A673 (cell line): ENCODE results near the gene IFI16.

Experiments used
- EZH2 ChIP-seq: fragments of 200-600 bp; sonication (generic); IDR thresholded peaks from 2 replicates; pipeline ENCODE4 v1.6.1; 2017; ENCODE audit warnings: borderline replicate concordance, low read depth, mild to moderate bottlenecking, mixed read lengths, antibody characterized with exemption, low read length; ENCODE audit not compliant: poor library complexity, severe bottlenecking
- TF ChIP-seq, protein P1 (sequence below): fragments of 300-800, 200-600 bp; sonication (generic); conservative IDR thresholded peaks from 2 replicates; pipeline ENCODE4 v1.5.1; 2017; ENCODE audit warnings: low read depth, mild to moderate bottlenecking, antibody characterized with exemption, low read length, moderate library complexity, mixed read lengths

- TF ChIP-seq, protein P1, sequence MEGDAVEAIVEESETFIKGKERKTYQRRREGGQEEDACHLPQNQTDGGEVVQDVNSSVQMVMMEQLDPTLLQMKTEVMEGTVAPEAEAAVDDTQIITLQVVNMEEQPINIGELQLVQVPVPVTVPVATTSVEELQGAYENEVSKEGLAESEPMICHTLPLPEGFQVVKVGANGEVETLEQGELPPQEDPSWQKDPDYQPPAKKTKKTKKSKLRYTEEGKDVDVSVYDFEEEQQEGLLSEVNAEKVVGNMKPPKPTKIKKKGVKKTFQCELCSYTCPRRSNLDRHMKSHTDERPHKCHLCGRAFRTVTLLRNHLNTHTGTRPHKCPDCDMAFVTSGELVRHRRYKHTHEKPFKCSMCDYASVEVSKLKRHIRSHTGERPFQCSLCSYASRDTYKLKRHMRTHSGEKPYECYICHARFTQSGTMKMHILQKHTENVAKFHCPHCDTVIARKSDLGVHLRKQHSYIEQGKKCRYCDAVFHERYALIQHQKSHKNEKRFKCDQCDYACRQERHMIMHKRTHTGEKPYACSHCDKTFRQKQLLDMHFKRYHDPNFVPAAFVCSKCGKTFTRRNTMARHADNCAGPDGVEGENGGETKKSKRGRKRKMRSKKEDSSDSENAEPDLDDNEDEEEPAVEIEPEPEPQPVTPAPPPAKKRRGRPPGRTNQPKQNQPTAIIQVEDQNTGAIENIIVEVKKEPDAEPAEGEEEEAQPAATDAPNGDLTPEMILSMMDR: no peak
- TF ChIP-seq EZH2: no peak
Measured at GRCh38 chr1:159091180-159091560, 81.5 kb downstream of the IFI16 start.
